Thyroid gland (tissue), 4 donors: ENCODE results near the gene NEK5.

Experiments used
- CTCF ChIP-seq, 6 experiments: fragments of 200-600 bp in 3 of 6; fragments of 450-650 bp in 3 of 6; sonication (generic) in 3 of 6; IDR thresholded peaks; one replicate each; pipeline ENCODE4 v1.5.1; 2016 to 2019; ENCODE audit warnings: antibody characterized with exemption in 6 of 6, mild to moderate bottlenecking in 2 of 6, inconsistent platforms in 1 of 6, moderate library complexity in 1 of 6
- POLR2A ChIP-seq, 2 donors: fragments of 450-650 bp; IDR thresholded peaks; one replicate each; pipeline ENCODE4 v1.6.1; 2017; ENCODE audit warnings: antibody characterized with exemption in 2 of 2, mild to moderate bottlenecking in 2 of 2, moderate library complexity in 1 of 2

GRCh38 chr13:52103386-52103785 is 25.5 kb downstream of the NEK5 start:
- TF ChIP-seq CTCF (IDR thresholded peaks at IDR 0.05) (no peak), POLR2A (IDR thresholded peaks at IDR 0.05) (no peak)
